Body of pancreas (tissue), 4 donors: Measurements from ENCODE around the gene ORC4.

Experiments used
- POLR2A ChIP-seq, 3 donors: fragments of 450-650 bp; IDR thresholded peaks; one replicate each; pipeline ENCODE4 v1.6.1; 2016; ENCODE audit warnings: antibody characterized with exemption in 3 of 3, mild to moderate bottlenecking in 2 of 3
- TF ChIP-seq, protein P1 (sequence below), 7 experiments: fragments of 450-650 bp in 4 of 7; fragments of 200-600 bp in 3 of 7; sonication (generic) in 3 of 7; IDR thresholded peaks; one replicate each; pipeline ENCODE4 v1.5.1; 2016 to 2019; ENCODE audit warnings: antibody characterized with exemption in 7 of 7

DNA sequence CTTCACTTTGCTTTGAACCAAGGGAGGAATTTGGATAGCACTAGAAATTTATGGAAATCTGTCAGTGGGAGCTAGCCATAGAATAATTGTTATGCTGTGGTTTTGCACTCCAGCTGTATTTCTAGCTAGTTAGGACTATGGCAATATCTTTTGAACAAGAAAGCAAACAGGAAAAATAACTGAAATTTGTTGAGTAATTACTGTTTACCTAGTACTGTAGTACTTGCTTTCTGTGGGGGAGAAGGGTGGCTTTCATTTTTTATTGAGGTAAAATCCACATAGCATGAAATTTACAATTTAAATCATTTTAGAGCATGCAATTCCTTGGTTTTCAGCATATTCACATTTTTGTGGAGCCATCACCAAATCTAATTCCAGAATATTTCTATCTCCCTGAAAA is 28.7 kb upstream of the ORC4 start:
- TF ChIP-seq, protein P1, sequence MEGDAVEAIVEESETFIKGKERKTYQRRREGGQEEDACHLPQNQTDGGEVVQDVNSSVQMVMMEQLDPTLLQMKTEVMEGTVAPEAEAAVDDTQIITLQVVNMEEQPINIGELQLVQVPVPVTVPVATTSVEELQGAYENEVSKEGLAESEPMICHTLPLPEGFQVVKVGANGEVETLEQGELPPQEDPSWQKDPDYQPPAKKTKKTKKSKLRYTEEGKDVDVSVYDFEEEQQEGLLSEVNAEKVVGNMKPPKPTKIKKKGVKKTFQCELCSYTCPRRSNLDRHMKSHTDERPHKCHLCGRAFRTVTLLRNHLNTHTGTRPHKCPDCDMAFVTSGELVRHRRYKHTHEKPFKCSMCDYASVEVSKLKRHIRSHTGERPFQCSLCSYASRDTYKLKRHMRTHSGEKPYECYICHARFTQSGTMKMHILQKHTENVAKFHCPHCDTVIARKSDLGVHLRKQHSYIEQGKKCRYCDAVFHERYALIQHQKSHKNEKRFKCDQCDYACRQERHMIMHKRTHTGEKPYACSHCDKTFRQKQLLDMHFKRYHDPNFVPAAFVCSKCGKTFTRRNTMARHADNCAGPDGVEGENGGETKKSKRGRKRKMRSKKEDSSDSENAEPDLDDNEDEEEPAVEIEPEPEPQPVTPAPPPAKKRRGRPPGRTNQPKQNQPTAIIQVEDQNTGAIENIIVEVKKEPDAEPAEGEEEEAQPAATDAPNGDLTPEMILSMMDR (IDR thresholded peaks at IDR 0.05), result no peak
- TF ChIP-seq POLR2A (IDR thresholded peaks at IDR 0.05), result no peak
